Heart right ventricle (tissue), 16 donors: ENCODE results near the gene MIDN. TPM values are rescaled to one million over a fixed set of nuclear protein-coding genes. Genes with fewer than 3 reads are reported as not detected.

Source experiments
- ATAC-seq, 8 donors: fragments of 200-7000 bp; cut with Tn5 transposase; one replicate each; pipeline ENCODE4 v1.9.1; 2020; ENCODE audit warnings: mild to moderate bottlenecking in 8 of 8, moderate library complexity in 8 of 8, moderate number of reproducible peaks in 1 of 8
- DNase-seq, 2 donors: peaks; one replicate each; pipeline ENCODE4 v3.0.0-alpha.2; 2020
- H3K27ac ChIP-seq, 10 donors: fragments of 200-600 bp; sonication (generic) in 2 of 10; one replicate each; pipeline versions ENCODE4 v1.5.0 to v1.8.0; 2020 to 2022; ENCODE audit warnings: mild to moderate bottlenecking in 3 of 10
- H3K27me3 ChIP-seq, 7 donors: fragments of 200-600 bp; one replicate each; pipeline ENCODE4 v1.8.0; 2021 to 2022; ENCODE audit warnings: mild to moderate bottlenecking in 2 of 7
- H3K36me3 ChIP-seq, 9 donors: fragments of 200-600 bp; sonication (generic) in 1 of 9; one replicate each; pipeline versions ENCODE4 v1.5.0 to v1.8.0; 2020 to 2022; ENCODE audit warnings: mild to moderate bottlenecking in 2 of 9
- H3K4me1 ChIP-seq, 9 donors: fragments of 200-600 bp; sonication (generic) in 1 of 9; one replicate each; pipeline versions ENCODE4 v1.5.0 to v1.8.0; 2020 to 2022; ENCODE audit warnings: mild to moderate bottlenecking in 4 of 9
- H3K4me3 ChIP-seq, 10 donors: fragments of 200-600 bp; sonication (generic) in 2 of 10; one replicate each; pipeline versions ENCODE4 v1.5.0 to v1.8.0; 2020 to 2022; ENCODE audit warnings: mild to moderate bottlenecking in 7 of 10, moderate library complexity in 2 of 10
- H3K9me3 ChIP-seq, 11 donors: fragments of 200-600 bp in 10 of 11; sonication (generic) in 2 of 11; one replicate each; pipeline versions ENCODE4 v1.5.0 to v1.8.0; 2013 to 2022; ENCODE audit warnings: mild to moderate bottlenecking in 2 of 11, control low read depth in 1 of 11, moderate library complexity in 1 of 11
- WGBS, 2 donors: extraction: QIAGEN DNeasy Blood & Tissue Kit; methylation state at CpG; one replicate each; pipeline ENCODE4 v1.1.7; 2013; ENCODE audit warnings: inconsistent platforms in 1 of 2; 5-methylcytosine and 5-hydroxymethylcytosine counted together
- intact Hi-C, 10 donors: fragments of 100-400 bp; cut with DNase I; formaldehyde crosslinking; loops; one replicate each; pipeline versions ENCODE4 v1.11.1 to v1.14.2; 2022
- polyA plus RNA-seq, 2 donors: library from polyadenylated mRNA; stranded (reverse); fragments of 200-250 nt; gene quantifications; one replicate each; pipeline ENCODE4 v1.2.3, GENCODE V29; 2013
- total RNA-seq, 10 donors: library from RNA; stranded (reverse); fragmentation: NEBNext Ultra II Directional in 3 of 10; extraction: Animal tissue kit (Norgen Biotek cat#: 25700) in 3 of 10; gene quantifications; one replicate each; pipeline versions ENCODE4 v1.2.1 to v1.2.4, GENCODE V29; 2021 to 2023
- TF ChIP-seq, protein P1 (sequence below), 9 donors: fragments of 200-600 bp; sonication (generic) in 2 of 9; IDR thresholded peaks; one replicate each; pipeline versions ENCODE4 v1.5.0 to v1.8.0; 2021 to 2022; ENCODE audit warnings: antibody characterized with exemption in 9 of 9, mild to moderate bottlenecking in 5 of 9, moderate library complexity in 1 of 9
- donor health status: Arrhythmogenic right ventricular cardiomyopathy.
- donor health status: ischemic (EF 13 %, LVEDD 7.1; RV severe dilation, severe dysfunction).
- donor health status: healthy with polysubstance abuse.
- donor health status: DM: no; HTN: yes; CAD: no.
- donor health status: DM: no; HTN: no; CAD: no.
- donor health status: ischemic (EF 25% LVEDD 6.9; RV normal size, moderate dysfunction).
- donor health status: ischemic (EF 25% LVEDD 5.7; RV mildly dilated, moderate dysfunction).
- donor health status: healthy.
- donor health status: DM: yes; HTN: yes; CAD: no.
- donor health status: Ischemic cardiomyopathy.
- donor health status: ischemic (EF 35%, LVEDD 5.7; RV mildly dilated, moderate dysfunction).
- donor health status: nonischemic (EF 11% LVEDD 7.7; RV severe dilation, severe dysfunction).
- donor health status: DM: yes; HTN: yes; CAD: no.
- donor health status: PGD.
- donor health status: ischemic (EF 29% LVEDD 5.4; RV normal size, mild dysfunction).
- donor health status: nonischemic (EF 23%, LVEDD 6.1; RV moderate dilation, normal function).

Gene MIDN
- total and polyA plus RNA-seq, 12 donors, result 22.7 to 236 (median 63.7) TPM

DNA sequence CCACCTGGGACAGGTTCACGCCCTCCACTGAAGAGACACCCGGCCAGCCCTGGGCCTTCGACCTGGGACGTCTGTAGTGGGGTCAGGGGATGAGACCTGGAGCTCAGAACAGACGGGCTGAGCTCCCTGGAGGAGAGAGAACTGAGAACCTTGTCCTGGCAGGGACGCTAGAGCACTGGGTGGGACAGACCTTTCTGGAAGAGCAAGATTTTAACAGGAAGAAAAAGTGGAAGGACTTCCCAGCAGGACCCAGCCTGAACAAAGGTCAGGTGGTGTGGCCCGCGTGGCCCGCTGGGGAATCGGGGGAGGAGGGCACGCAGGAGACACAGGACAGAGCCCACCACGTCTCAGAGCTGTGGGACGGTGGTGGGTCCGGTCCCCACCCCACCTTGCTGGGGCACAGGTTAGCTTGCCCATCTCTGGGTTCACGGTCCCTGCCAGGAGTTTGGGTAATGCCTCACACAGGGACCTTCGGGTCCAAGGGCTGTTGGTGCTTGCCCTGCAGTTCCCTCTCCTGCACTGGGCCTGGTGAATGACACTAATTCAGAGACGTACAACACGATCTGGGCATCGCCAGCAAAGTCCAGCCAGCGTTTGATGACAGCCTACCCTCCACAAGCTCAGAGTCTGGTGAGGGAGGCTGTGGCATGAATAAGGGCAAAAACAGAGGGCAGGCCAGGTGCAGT, 36.1 kb downstream of the MIDN start:
- no peak for DNase-seq
- Histone ChIP-seq H3K9me3 (no peaks in the 10 kb centered on the region), H3K4me3 (no peak overlapping the region), H3K36me3 (peaks cover 0 to 6% (median 0%) of the 10 kb centered on the region in 9 donors), H3K27me3 (peaks cover 22 to 63% (median 60%) of the 10 kb centered on the region in 7 donors), H3K27ac (no peak overlapping the region), H3K4me1 (peaks cover 0 to 21% (median 8%) of the 10 kb centered on the region in 9 donors)
- intact Hi-C loops, result loop anchor here in 6 of 10 donors (5.0 to 10.0 kb wide), 5 partner anchors 70 to 113 kb away; a partner anchor contains a TSS
- no peak for ATAC-seq
- 77 to 79% methylated on average over 20 of the region's 20 CpGs for WGBS, 2 donors
- TF ChIP-seq, protein P1, sequence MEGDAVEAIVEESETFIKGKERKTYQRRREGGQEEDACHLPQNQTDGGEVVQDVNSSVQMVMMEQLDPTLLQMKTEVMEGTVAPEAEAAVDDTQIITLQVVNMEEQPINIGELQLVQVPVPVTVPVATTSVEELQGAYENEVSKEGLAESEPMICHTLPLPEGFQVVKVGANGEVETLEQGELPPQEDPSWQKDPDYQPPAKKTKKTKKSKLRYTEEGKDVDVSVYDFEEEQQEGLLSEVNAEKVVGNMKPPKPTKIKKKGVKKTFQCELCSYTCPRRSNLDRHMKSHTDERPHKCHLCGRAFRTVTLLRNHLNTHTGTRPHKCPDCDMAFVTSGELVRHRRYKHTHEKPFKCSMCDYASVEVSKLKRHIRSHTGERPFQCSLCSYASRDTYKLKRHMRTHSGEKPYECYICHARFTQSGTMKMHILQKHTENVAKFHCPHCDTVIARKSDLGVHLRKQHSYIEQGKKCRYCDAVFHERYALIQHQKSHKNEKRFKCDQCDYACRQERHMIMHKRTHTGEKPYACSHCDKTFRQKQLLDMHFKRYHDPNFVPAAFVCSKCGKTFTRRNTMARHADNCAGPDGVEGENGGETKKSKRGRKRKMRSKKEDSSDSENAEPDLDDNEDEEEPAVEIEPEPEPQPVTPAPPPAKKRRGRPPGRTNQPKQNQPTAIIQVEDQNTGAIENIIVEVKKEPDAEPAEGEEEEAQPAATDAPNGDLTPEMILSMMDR (IDR thresholded peaks at IDR 0.05), result no peak

GRCh38 chr19:1284979-1285736, 36.8 kb downstream of the MIDN start:
- peaks cover 22 to 69% (median 67%) of the 10 kb centered on the region in 7 donors for H3K27me3 ChIP-seq

DNA sequence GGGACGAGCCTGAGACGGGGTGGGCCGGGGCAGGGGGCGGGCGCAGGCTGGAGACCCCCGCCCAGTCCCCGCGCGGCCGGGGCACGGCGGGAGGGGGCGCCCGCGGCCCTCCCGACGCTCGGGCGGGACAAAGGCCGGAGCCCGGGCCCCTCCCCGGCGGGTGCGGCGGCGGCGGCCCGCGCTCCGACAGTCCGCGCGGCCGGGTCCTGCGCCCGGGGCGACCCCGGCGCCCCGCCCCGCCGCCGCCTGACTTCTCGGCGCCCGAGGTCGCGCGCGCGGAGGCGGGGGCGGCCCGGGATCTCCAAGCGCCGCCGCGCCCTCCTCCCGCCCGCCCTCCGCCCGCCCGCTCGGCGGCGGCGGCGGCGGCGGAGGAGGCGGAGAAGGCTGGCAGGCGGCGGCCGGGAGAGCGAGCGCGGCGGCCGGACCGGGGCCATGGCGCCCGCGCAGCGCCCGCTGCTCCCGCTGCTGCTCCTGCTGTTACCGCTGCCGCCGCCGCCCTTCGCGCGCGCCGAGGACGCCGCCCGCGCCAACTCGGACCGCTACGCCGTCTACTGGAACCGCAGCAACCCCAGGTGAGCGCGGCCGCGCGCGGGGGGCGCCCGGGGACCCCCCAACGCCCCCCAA, 37.5 kb downstream of the MIDN start, which contains the start of gene EFNA2:
TSS of gene EFNA2 (plus strand) at position 137 of the 624 bp plus-strand sequence. CDS start at position 433, 296 bp downstream.
- DNase-seq (no peak), ATAC-seq (no peak)
- H3K4me1 ChIP-seq, result peaks cover 0 to 16% (median 3%) of the 10 kb centered on the region in 9 donors
- peaks cover 22 to 76% (median 71%) of the 10 kb centered on the region in 7 donors for H3K27me3 ChIP-seq
- no peak within 1 kb of the TSS for H3K27ac ChIP-seq
- intact Hi-C loops, result loop anchor here in 5 of 10 donors (5.0 to 10.0 kb wide), 4 partner anchors 69 to 89 kb away; a partner anchor contains a TSS
- no peaks in the 10 kb centered on the region for H3K36me3 ChIP-seq
- peak within 1 kb of the TSS in 1 of 10 donors; percentile 15 for H3K4me3 ChIP-seq
- H3K9me3 ChIP-seq, result no peaks in the 10 kb centered on the region
- TF ChIP-seq, protein P1 (IDR thresholded peaks at IDR 0.05), result no peak
- WGBS, 2 donors, result 0% methylated on average over 25 to 110 of the region's 113 CpGs

More at GRCh38 chr19:1284979-1285736, 36.8 kb downstream of the MIDN start:
- H3K36me3 ChIP-seq, result peaks cover 0 to under 1% (median 0%) of the 10 kb centered on the region in 9 donors
- DNase-seq (no peak), ATAC-seq (no peak)
- TF ChIP-seq, protein P1 (IDR thresholded peaks at IDR 0.05), result no peak
- no peak overlapping the region for H3K4me3 ChIP-seq
- H3K9me3 ChIP-seq, result no peaks in the 10 kb centered on the region
- intact Hi-C loops, result loop anchor here in 7 of 10 donors (5.0 to 10.0 kb wide), 6 partner anchors 70 to 112 kb away; a partner anchor contains a TSS
- H3K27ac ChIP-seq, result no peak overlapping the region
- H3K4me1 ChIP-seq, result peaks cover 0 to 17% (median 3%) of the 10 kb centered on the region in 9 donors
- 20 to 21% methylated on average over 42 to 51 of the region's 51 CpGs for WGBS, 2 donors
